Fibroblast of mammary gland (primary cell): ENCODE results near the gene LMNB1.
"Not testable (repeated sequence)": the region's sequence is repeated elsewhere in the genome, so short reads cannot be mapped to it uniquely, and the experiment has no call there.

Experiments
- DNase-seq: peaks from one replicate; pipeline ENCODE4 v3.0.0-alpha.2; 2010; ENCODE audit warnings: low read depth
- H3K4me3 ChIP-seq: 2 replicates; pipeline ENCODE4 v1.5.1; 2011; ENCODE audit warnings: low read depth, mild to moderate bottlenecking, low read length, moderate library complexity; ENCODE audit not compliant: control insufficient read depth
- TF ChIP-seq, protein P1 (sequence below): conservative IDR thresholded peaks from 2 replicates; pipeline ENCODE4 v1.5.1; 2011; ENCODE audit warnings: low read depth, low read length, inconsistent platforms; ENCODE audit not compliant: control insufficient read depth, insufficient read depth

LMNB1 gene

DNA sequence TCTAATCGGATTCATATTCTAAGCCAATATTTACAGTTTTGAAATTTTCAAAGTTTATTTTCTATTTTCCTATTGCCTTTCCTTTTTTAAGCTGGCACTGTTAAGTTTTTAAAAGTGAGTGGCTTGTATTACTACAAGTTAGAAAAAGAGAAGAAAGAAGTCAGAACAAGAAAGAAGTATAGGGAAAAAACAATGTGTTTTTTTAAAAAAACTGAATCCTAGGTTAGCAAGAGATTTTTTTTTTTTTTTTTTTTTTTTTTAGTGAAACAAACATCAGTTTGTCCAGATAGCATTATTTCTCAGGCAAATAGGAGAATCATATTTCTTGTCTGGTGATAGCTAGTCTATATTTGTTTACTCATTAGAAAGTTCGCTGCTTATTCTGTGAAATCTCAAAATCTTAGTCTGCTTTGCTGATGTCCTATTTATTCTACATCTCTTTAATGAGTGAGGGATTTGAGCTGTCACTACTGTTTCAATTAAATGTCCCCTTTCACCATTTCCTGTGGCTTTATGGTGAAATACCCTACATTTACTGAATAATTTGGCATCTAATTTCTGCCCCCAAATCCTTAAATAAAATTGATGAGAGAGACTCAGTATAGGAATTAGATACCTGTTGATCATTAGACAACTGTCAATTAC, 19.1 kb upstream of the LMNB1 start:
- DNase-seq = no peak
- H3K4me3 ChIP-seq = no peak overlapping the region
- TF ChIP-seq, protein P1, sequence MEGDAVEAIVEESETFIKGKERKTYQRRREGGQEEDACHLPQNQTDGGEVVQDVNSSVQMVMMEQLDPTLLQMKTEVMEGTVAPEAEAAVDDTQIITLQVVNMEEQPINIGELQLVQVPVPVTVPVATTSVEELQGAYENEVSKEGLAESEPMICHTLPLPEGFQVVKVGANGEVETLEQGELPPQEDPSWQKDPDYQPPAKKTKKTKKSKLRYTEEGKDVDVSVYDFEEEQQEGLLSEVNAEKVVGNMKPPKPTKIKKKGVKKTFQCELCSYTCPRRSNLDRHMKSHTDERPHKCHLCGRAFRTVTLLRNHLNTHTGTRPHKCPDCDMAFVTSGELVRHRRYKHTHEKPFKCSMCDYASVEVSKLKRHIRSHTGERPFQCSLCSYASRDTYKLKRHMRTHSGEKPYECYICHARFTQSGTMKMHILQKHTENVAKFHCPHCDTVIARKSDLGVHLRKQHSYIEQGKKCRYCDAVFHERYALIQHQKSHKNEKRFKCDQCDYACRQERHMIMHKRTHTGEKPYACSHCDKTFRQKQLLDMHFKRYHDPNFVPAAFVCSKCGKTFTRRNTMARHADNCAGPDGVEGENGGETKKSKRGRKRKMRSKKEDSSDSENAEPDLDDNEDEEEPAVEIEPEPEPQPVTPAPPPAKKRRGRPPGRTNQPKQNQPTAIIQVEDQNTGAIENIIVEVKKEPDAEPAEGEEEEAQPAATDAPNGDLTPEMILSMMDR = no peak

DNA sequence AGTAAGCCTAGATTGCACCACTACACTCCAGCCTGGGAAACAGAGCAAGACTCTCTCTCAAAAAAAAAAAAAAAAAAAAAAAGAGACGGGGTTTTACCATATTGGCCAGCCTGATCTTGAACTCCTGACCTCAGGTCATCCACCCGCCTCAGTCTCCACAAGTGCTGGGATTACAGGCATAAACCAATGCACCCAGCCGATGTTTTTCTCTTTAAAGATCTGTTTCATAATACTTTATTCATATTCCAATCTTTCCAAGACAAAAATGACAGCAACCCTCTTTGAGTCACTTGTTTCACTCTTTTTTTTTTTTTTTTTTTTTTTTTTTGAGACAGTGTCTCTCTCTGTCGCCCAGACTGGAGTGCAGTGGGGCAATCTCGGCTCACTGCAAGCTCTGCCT, 13.6 kb upstream of the LMNB1 start:
- no peak overlapping the region for H3K4me3 ChIP-seq
- DNase-seq = no peak
- TF ChIP-seq, protein P1 = no peak

DNA sequence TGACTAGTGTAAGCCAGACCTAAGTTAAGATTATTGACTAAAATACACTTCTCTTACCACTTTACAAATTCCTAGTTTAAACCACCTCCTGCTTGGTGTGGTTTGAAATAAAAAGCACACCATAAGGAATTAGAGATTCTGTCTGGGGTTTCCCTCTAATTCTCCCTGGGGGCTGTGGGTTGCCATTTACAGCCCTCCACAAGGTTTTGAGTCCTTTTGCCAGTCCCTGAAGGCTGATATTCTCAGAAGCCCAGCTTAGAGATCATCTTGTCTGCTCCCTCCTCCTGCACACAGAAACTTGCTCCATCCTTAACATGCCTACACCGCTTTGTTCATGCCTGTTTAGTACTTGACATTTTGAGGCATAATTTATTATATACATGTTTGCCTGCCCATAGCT, 7.2 kb upstream of the LMNB1 start:
- no peak overlapping the region for H3K4me3 ChIP-seq
- TF ChIP-seq, protein P1 = no peak
- DNase-seq = no peak

DNA sequence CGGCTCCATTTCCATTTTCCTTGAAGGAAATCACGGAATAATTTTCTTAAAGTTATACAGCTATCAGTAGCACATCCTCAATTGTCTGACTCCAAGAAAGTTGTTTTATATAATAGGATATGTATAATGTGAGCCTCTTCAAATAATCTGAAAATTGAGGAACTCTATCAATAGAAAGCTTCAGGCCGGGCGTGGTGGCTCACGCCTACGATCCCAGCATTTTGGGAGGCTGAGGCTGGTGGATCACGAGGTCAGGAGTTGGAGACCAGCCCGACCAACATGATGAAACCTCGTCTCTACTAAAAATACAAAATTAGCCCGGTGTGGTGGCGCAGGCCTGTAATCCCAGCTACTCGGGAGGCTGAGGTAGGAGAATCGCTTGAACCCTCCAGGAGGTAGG, 3.4 kb upstream of the LMNB1 start:
- not testable (repeated sequence) for DNase-seq, H3K4me3 ChIP-seq

DNA sequence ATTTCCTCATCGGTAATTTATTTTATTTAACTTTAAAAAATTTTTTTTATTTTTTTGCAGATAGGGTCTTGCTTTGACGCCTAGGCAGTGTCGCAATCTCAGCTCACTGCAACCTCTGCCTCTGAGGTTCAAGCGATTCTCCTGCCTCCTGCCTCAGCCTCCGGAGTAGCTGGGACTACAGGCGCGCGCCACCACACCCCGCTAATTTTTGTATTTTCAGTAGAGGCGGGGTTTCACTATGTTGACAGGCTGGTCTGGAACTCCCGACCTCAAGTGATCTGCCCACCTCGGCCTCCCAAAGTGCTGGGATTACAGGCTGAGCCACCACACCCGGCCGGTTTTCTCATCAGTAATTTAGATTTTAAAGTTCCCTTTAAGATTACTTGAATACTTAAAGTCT, 2.3 kb upstream of the LMNB1 start:
- DNase-seq, H3K4me3 ChIP-seq: not testable (repeated sequence)

DNA sequence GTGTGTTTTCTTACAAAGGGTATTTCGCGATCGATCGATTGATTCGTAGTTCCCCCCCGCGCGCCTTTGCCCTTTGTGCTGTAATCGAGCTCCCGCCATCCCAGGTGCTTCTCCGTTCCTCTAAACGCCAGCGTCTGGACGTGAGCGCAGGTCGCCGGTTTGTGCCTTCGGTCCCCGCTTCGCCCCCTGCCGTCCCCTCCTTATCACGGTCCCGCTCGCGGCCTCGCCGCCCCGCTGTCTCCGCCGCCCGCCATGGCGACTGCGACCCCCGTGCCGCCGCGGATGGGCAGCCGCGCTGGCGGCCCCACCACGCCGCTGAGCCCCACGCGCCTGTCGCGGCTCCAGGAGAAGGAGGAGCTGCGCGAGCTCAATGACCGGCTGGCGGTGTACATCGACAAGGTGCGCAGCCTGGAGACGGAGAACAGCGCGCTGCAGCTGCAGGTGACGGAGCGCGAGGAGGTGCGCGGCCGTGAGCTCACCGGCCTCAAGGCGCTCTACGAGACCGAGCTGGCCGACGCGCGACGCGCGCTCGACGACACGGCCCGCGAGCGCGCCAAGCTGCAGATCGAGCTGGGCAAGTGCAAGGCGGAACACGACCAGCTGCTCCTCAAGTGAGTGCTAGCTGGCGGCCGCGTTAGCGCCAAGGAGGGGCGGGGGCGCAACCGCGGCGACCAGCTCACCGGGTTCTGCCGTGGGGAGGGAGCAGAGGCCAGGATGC, 480 bp downstream of the LMNB1 start:
- peak; percentile 53 for DNase-seq
- H3K4me3 ChIP-seq = peak overlapping the region; percentile 92
- TF ChIP-seq, protein P1 = no peak

DNA sequence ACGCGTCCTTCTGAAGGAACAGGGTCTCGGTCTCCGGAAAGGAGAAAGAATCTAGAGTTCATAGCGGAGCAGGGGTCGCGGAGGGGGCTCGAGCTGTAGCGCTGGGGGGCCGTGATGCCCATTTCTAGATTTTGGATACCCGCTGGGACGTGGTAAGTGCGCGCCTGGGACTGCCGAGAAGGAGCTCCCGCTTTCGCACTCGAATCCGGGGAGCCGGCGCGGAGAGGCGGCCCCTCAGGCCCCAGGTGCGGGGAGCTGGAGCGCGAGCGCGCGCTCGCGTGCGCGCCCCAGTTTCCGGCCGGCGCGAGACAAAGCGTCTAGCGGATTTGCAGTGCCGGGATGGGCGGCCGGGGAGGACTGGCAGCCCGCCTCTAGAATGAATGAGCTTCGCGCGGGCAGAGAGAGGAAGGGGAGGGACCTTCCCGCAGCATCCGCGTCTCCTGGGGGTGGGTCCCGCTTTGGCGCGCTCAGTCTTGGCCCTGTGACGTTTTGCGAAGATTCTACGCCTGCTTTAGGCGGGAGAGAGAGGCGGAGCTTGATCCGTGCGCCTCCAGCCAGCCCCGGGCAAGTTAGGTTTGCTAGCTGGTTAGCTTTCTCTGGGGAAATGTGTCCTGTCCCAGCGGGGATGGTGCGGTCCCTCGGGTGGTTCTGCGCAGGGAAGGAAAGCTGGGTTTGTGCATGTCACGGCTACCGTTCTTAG, 1.2 kb downstream of the LMNB1 start:
- peak; percentile 94 for DNase-seq
- peak overlapping the region; percentile 92 for H3K4me3 ChIP-seq
- TF ChIP-seq, protein P1 = no peak
